ENCODE measurements around the gene PAQR3. TPM values are rescaled to one million over a fixed set of nuclear protein-coding genes. Genes with fewer than 3 reads are reported as not detected.

PAQR3 gene
- total and polyA plus RNA-seq, 2 of the 8 experiments (the other 6 are each of a cell fraction or from before 2014, with no cell fraction given): 28.9 to 35.2 TPM

DNA sequence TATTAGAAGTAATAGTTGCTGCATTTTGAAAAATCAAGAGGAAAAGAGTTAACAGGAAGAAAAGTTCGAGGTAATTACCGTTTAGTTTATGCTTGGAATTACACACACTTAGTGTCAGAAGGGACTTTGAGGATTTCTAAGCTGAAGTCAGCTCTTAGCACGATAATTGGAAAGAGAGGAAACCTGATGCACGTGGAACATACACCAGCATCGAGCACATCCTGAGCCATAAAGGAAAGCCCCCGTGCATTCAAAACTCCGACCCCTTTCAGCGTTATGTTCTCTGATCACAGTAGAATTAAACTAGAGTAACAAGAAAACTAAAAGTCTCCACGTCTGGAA, 400 bp upstream of the PAQR3 start:
- Histone ChIP-seq H3K4ac (replicated peaks; ENCODE audit: insufficient read length, low read depth, low read length) (no peak overlapping the region), H3K14ac (ENCODE audit: insufficient read length) (no peak overlapping the region), H3K4me1 (replicated peaks in 1 of 4; ENCODE audit: control insufficient read depth in 3 of 4, insufficient read depth in 4 of 4, low read length in 3 of 4) (peaks cover 0 to 14% (median 3%) of the 10 kb centered on the region in 4 experiments; a peak in 3 of 7 replicates), H3K23ac (ENCODE audit: insufficient read length) (no peak overlapping the region), H3K27ac (ENCODE audit: low read depth, low read length) (no peak overlapping the region), H2BK120ac (replicated peaks; ENCODE audit: low read depth, low read length) (no peak overlapping the region), H3K9me3 (ENCODE audit: insufficient read depth in 2 of 2, low read depth in 1 of 2, low read length in 1 of 2) (no peaks in the 10 kb centered on the region), H3K36me3 (ENCODE audit: control insufficient read depth in 2 of 4, insufficient read depth in 4 of 4, low read length in 3 of 4) (no peaks in the 10 kb centered on the region), H2BK15ac (ENCODE audit: low read length) (no peak overlapping the region), H4K91ac (replicated peaks; ENCODE audit: insufficient read length, low read length) (no peak overlapping the region), H3K56ac (replicated peaks; ENCODE audit: insufficient read length, low read depth, low read length) (no peak overlapping the region), H3K9ac (replicated peaks in 1 of 4; ENCODE audit: extremely low read depth in 1 of 4, low read depth in 3 of 4, low read length in 3 of 4) (no peak overlapping the region), H4K20me1 (replicated peaks in 1 of 2; ENCODE audit: control insufficient read depth in 1 of 2, insufficient read depth in 2 of 2, low read length in 2 of 2) (peaks cover 2 to 4% of the 10 kb centered on the region in 2 experiments), H3K79me1 (ENCODE audit: low read depth, low read length) (no peaks in the 10 kb centered on the region; the same call in 1 of the 2 replicates), H2BK5ac (ENCODE audit: low read depth, low read length) (no peak overlapping the region), H3K23me2 (ENCODE audit: low read depth, low read length) (peaks cover 5% of the 10 kb centered on the region; the same call in 1 of the 2 replicates), H2AK5ac (ENCODE audit: low read depth, low read length) (no peak overlapping the region), H3K18ac (ENCODE audit: extremely low read depth, low read length) (no peak overlapping the region), H3K4me3 (ENCODE audit: extremely low read depth in 1 of 4, insufficient read depth in 2 of 4, low read depth in 3 of 4, low read length in 4 of 4) (peak overlapping the region; percentile 40 to 95 (median 62); a peak in 6 of 8 replicates), H2AFZ (ENCODE audit: low read length) (no peak overlapping the region), H3K4me2 (ENCODE audit: insufficient read depth in 1 of 2, low read depth in 2 of 2, low read length in 2 of 2) (peak overlapping the region; percentile 68 to 80), H3K27me3 (replicated peaks in 1 of 4; ENCODE audit: control insufficient read depth in 3 of 4, extremely low read depth in 1 of 4, insufficient read depth in 3 of 4, low read length in 3 of 4) (peaks cover 0 to 13% (median 3%) of the 10 kb centered on the region in 4 experiments; a peak in 4 of 7 replicates), H2BK20ac (ENCODE audit: low read length) (no peak overlapping the region), H3K79me2 (ENCODE audit: control insufficient read depth in 1 of 2, insufficient read depth in 2 of 2, low read length in 2 of 2) (peaks cover 0 to 17% of the 10 kb centered on the region in 2 experiments; a peak in 3 of 4 replicates), H4K8ac (ENCODE audit: extremely low read depth, insufficient read depth, low read length) (no peak overlapping the region), H4K5ac (ENCODE audit: insufficient read length, low read depth, low read length) (peak overlapping the region; percentile 6), H2BK12ac (ENCODE audit: low read depth, low read length) (no peak overlapping the region)
- CTCF ChIA-PET (ENCODE audit: partially characterized antibody): interaction anchor here (3.3 kb wide), 1 partner anchor 13 kb away, joined by 13 read pairs; no protein-coding TSS in a partner anchor
- FAIRE-seq (no peak), DNase-seq (ENCODE audit: low read depth in 1 of 2, low spot score in 2 of 2) (no peak)
- POLR2A ChIA-PET (ENCODE audit: partially characterized antibody): interaction anchor here (0.5 to 0.6 kb wide), 2 partner anchors 318 to 1780 kb away, joined by 3 to 4 read pairs; no protein-coding TSS in a partner anchor
- WGBS, 2 experiments (ENCODE audit: extremely low coverage in 1 of 2, insufficient coverage in 1 of 2, insufficient read length in 1 of 2, insufficient replicate concordance in 2 of 2, low coverage in 1 of 2, low lambda C conversion rate in 2 of 2, missing lambda C conversion rate in 1 of 2): 9% methylated on average over 9 of the region's 9 CpGs; no CpG with 5 or more reads in 1 of the 2 experiments
- TF ChIP-seq NANOG (IDR thresholded peaks at IDR 0.05; ENCODE audit: insufficient read depth, low read depth, low read length, poor library complexity, severe bottlenecking) (no peak), RBBP5 (IDR thresholded peaks at IDR 0.05; ENCODE audit: borderline replicate concordance, low read depth, low read length) (no peak), RNF2 (IDR thresholded peaks at IDR 0.05; ENCODE audit: borderline replicate concordance, low read depth, low read length, missing control alignments, poor library complexity, severe bottlenecking) (no peak), BACH1 (IDR thresholded peaks at IDR 0.05; ENCODE audit: low read length) (no peak), ZNF274 (IDR thresholded peaks at IDR 0.05; ENCODE audit: borderline replicate concordance, extremely low read depth, low read length) (no peak), KDM1A (IDR thresholded peaks at IDR 0.05; ENCODE audit: borderline replicate concordance, low read length) (no peak), RFX5 (IDR thresholded peaks at IDR 0.05; ENCODE audit: borderline replicate concordance, low read depth, low read length) (no peak), MAX (IDR thresholded peaks at IDR 0.05) (no peak), SUZ12 (IDR thresholded peaks at IDR 0.05; ENCODE audit: low read length) (no peak), RXRA (IDR thresholded peaks at IDR 0.05; ENCODE audit: insufficient read depth, low read depth, low read length) (no peak), EGR1 (IDR thresholded peaks at IDR 0.05; ENCODE audit: borderline replicate concordance, low read depth, low read length) (no peak), SP1 (IDR thresholded peaks at IDR 0.05; ENCODE audit: low read depth, low read length) (no peak), POLR2A (IDR thresholded peaks at IDR 0.05; ENCODE audit: control extremely low read depth in 1 of 2, low read depth in 2 of 2, low read length in 2 of 2) (no peak), POU5F1 (IDR thresholded peaks at IDR 0.05; ENCODE audit: low read depth, low read length) (no peak)

All from H1 (cell line).